Right lobe of liver (tissue), 6 donors: ENCODE results near the gene WNT9B. TPM values are rescaled to one million over a fixed set of nuclear protein-coding genes. Genes with fewer than 3 reads are reported as not detected.

Experiments used
- ATAC-seq, 4 donors: fragments of 200-7000 bp; cut with Tn5 transposase; one replicate each; pipeline ENCODE4 v1.9.1; 2020; ENCODE audit warnings: mild to moderate bottlenecking in 4 of 4, moderate library complexity in 4 of 4
- DNase-seq, 3 donors: peaks; one replicate each; pipeline ENCODE4 v3.0.0-alpha.2; 2020
- H3K27ac ChIP-seq, 3 donors: fragments of 200-600 bp; one replicate each; pipeline ENCODE4 v1.8.0; 2022
- H3K27me3 ChIP-seq, 2 donors: fragments of 200-600 bp; one replicate each; pipeline ENCODE4 v1.8.0; 2022
- H3K36me3 ChIP-seq, 4 donors: fragments of 200-600 bp; sonication (generic) in 1 of 4; one replicate each; pipeline versions ENCODE4 v1.5.1 to v1.8.0; 2017 to 2022; ENCODE audit warnings: control low read depth in 1 of 4
- H3K4me1 ChIP-seq, 4 donors: fragments of 200-600 bp; sonication (generic) in 1 of 4; one replicate each; pipeline versions ENCODE4 v1.5.1 to v1.8.0; 2017 to 2022; ENCODE audit warnings: control low read depth in 1 of 4
- H3K4me3 ChIP-seq, 3 donors: fragments of 200-600 bp; one replicate each; pipeline ENCODE4 v1.8.0; 2022
- H3K9me3 ChIP-seq, 4 donors: fragments of 200-600 bp; sonication (generic) in 1 of 4; one replicate each; pipeline versions ENCODE4 v1.5.1 to v1.8.0; 2017 to 2022; ENCODE audit warnings: control low read depth in 1 of 4
- POLR2A ChIP-seq: fragments of 450-650 bp; IDR thresholded peaks from one replicate; pipeline ENCODE4 v1.6.1; 2017; ENCODE audit warnings: antibody characterized with exemption, mild to moderate bottlenecking
- WGBS: methylation state at CpG from one replicate; pipeline ENCODE4 v1.1.6; 2018; ENCODE audit warnings: low coverage, low lambda C conversion rate; ENCODE audit not compliant: insufficient coverage; ENCODE audit errors: missing lambda C conversion rate; 5-methylcytosine and 5-hydroxymethylcytosine counted together
- intact Hi-C, 2 donors: fragments of 100-400 bp; cut with DNase I; formaldehyde crosslinking; loops; one replicate each; pipeline versions ENCODE4 v1.11.2 to v1.14.1; 2022
- total RNA-seq, 6 experiments: library from RNA; depleted of rRNA in 2 of 6; stranded (reverse); fragments of >200 nt in 2 of 6; fragmentation: NEBNext Ultra II Directional in 3 of 6; extraction: Animal tissue kit (Norgen Biotek cat#: 25700) in 3 of 6; gene quantifications; one replicate each; pipeline versions ENCODE4 v1.1.0 to v1.2.4, GENCODE V29; 2016 to 2023
- TF ChIP-seq, protein P1 (sequence below), 4 donors: fragments of 200-600 bp in 3 of 4; fragments of 450-650 bp in 1 of 4; IDR thresholded peaks; one replicate each; pipeline versions ENCODE4 v1.5.1 to v1.8.0; 2016 to 2022; ENCODE audit warnings: antibody characterized with exemption in 4 of 4, mild to moderate bottlenecking in 2 of 4
- donor health status: DM: no; HTN: yes; CAD: no.
- donor health status: DM: no; HTN: no; CAD: no.
- donor health status: DM: no; HTN: no; CAD: no.
- donor health status: DM: no; HTN: yes; CAD: no.
- donor health status: DM: no; HTN: yes; CAD: no.

WNT9B gene
- total RNA-seq, 6 experiments from 2014 or later: 0.55 to 1.7 (median 1.2) TPM; not detected in 3

DNA sequence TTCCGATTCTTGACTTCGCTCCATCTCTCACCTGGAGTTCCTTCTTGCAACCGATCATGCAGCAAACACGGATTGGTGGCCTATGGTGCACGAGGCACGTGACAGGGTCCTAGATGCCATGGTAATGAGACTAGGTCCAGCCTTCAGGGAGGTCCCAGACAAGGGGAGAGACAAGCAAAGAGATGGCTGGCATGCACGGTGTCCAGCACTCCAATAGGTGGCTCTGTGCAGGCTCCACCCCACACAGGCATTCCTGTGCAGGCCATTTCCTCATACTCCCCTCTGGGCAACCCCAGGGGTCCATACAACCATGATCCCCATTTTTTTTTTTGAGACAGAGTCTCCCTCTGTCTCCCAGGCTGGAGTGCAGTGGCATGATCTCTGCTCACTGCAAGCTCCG is 31.3 kb downstream of the WNT9B start:
- no peaks in the 10 kb centered on the region for H3K36me3 ChIP-seq
- 50% methylated on average over 1 of the region's 8 CpGs for WGBS
- H3K27me3 ChIP-seq: no peaks in the 10 kb centered on the region
- DNase-seq (no peak), ATAC-seq (no peak)
- H3K27ac ChIP-seq: no peak overlapping the region
- H3K4me3 ChIP-seq: no peak overlapping the region
- no peaks in the 10 kb centered on the region for H3K9me3 ChIP-seq
- H3K4me1 ChIP-seq: no peaks in the 10 kb centered on the region
- intact Hi-C loops: loop anchor here in 1 of 2 donors (10.0 kb wide), 1 partner anchor 52 kb away; no protein-coding TSS in a partner anchor
- TF ChIP-seq POLR2A: no peak
- TF ChIP-seq, protein P1, sequence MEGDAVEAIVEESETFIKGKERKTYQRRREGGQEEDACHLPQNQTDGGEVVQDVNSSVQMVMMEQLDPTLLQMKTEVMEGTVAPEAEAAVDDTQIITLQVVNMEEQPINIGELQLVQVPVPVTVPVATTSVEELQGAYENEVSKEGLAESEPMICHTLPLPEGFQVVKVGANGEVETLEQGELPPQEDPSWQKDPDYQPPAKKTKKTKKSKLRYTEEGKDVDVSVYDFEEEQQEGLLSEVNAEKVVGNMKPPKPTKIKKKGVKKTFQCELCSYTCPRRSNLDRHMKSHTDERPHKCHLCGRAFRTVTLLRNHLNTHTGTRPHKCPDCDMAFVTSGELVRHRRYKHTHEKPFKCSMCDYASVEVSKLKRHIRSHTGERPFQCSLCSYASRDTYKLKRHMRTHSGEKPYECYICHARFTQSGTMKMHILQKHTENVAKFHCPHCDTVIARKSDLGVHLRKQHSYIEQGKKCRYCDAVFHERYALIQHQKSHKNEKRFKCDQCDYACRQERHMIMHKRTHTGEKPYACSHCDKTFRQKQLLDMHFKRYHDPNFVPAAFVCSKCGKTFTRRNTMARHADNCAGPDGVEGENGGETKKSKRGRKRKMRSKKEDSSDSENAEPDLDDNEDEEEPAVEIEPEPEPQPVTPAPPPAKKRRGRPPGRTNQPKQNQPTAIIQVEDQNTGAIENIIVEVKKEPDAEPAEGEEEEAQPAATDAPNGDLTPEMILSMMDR (IDR thresholded peaks at IDR 0.05): no peak

DNA sequence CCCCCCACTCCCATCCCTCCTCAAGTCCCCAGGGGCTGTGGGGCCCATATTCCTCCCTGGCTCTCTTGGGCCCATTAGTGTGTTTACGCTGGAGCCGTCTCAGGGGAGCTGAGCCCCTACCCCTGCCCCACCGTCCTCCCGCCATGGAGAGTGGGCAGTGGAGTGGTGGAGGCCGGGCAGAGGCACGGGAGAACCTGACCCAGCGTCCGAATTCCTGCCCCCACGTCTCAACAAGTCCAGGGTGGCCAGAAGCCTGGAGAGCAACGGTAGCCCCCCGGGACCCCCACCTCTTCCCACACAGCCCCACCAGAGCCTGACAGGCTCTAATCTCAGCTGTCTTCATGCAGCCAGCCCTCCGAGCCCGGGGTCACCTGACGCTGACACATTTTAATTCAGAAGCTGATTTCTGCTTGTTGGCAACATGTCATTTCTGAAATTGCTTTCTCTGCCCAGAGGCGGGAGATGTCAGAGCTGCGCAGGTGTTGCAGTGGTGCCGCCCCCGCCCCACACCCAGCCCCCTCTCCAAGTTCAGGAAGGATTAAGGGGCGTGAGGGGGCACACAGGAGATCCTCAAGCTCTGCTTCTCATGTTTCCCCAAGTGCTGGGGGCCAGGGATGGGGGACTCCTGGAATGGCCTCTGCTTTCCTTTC is 32.6 kb downstream of the WNT9B start:
- Histone ChIP-seq H3K4me1 (no peaks in the 10 kb centered on the region), H3K36me3 (no peaks in the 10 kb centered on the region), H3K4me3 (no peak overlapping the region), H3K27me3 (no peaks in the 10 kb centered on the region), H3K9me3 (no peaks in the 10 kb centered on the region), H3K27ac (no peak overlapping the region)
- TF ChIP-seq POLR2A: no peak
- TF ChIP-seq, protein P1 (IDR thresholded peaks at IDR 0.05): no peak
- DNase-seq: no peak
- intact Hi-C loops: loop anchor here in 1 of 2 donors (10.0 kb wide), 1 partner anchor 51 kb away; no protein-coding TSS in a partner anchor
- 49% methylated on average over 4 of the region's 19 CpGs for WGBS
- no peak for ATAC-seq

DNA sequence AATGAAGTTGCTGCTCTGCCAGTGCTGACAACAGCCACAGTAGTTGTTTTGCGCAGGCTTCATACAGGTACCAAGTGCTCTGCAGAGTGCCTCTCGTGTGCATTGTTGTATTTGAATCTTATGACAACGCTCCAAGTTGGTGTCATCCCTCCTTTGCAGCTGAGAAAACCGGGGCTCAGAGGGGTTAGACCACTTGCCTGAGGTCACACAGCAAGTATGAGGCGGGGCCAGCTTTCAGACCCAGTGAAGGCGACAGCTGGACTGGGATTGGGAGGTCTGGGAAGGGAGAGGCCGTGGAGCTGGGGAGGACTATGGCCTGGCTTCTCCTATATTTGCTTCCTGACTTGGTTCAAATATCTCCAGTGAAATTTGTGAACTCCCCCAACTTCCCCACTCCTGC is 33.2 kb downstream of the WNT9B start:
- Histone ChIP-seq H3K9me3 (no peaks in the 10 kb centered on the region), H3K36me3 (no peaks in the 10 kb centered on the region), H3K27ac (no peak overlapping the region), H3K4me1 (no peaks in the 10 kb centered on the region), H3K27me3 (no peaks in the 10 kb centered on the region), H3K4me3 (no peak overlapping the region)
- intact Hi-C loops: loop anchor here in 1 of 2 donors (10.0 kb wide), 1 partner anchor 50 kb away; no protein-coding TSS in a partner anchor
- DNase-seq: no peak
- ATAC-seq: no peak
- TF ChIP-seq, protein P1 (IDR thresholded peaks at IDR 0.05): no peak
- no peak for TF ChIP-seq POLR2A
- WGBS: no CpG with 5 or more reads among the region's 7 CpGs

DNA sequence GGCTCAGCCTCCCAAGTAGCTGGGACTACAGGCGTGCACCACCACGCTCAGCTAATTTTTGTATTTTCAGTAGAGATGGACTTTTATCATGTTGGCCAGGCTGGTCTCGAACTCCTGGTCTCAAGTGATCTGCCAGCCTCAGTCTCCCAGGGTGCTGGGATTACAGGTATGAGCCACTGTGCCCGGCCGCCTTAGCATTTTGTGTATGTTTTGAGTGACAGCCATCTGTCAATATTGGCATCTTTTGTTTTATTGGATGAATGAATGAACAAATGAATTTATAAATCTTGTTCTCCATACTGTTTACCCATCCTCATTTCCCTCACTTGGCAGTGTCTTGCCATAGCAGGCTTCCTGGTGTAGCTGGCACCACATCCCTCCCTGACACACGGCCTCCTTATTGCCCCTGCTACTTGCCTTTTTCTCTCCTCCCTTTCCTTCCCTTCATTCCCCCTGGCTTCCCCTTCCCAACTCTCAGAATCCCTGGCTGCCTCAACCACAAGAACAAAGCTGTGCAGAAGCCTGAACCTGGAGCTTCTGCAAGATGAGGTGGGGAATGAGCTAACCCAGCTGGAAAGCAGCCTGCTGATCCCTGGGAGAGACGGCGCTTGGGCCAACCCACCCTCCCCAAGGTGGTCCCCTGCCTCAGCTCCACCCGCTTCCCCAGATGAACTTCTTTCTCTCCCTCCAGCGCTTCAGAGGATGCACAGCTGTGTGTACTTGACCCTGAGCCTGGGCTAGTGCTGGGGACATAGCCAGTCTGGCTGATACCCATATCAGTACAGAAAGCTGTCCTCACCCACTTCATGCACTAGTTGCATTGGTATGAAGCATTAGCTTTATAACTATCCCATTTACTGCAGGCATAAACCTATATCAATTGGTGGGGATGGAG is 34.3 kb downstream of the WNT9B start:
- intact Hi-C loops: loop anchor here in 1 of 2 donors (10.0 kb wide), 1 partner anchor 49 kb away; no protein-coding TSS in a partner anchor
- H3K9me3 ChIP-seq: no peaks in the 10 kb centered on the region
- 67% methylated on average over 8 of the region's 10 CpGs for WGBS
- no peak overlapping the region for H3K27ac ChIP-seq
- H3K27me3 ChIP-seq: no peaks in the 10 kb centered on the region
- no peak overlapping the region for H3K4me3 ChIP-seq
- TF ChIP-seq POLR2A: no peak
- TF ChIP-seq, protein P1 (IDR thresholded peaks at IDR 0.05): no peak
- H3K4me1 ChIP-seq: no peaks in the 10 kb centered on the region
- DNase-seq (no peak), ATAC-seq (no peak)
- H3K36me3 ChIP-seq: no peaks in the 10 kb centered on the region
